CD14-positive monocyte (primary cell): ENCODE measurements around the gene FRMD7. TPM values are rescaled to one million over a fixed set of nuclear protein-coding genes. Genes with fewer than 3 reads are reported as not detected.

Experiments used
- DNase-seq, 3 donors: peaks; one replicate each; pipeline ENCODE4 v3.0.0-alpha.2; 2011 to 2022
- H2AFZ ChIP-seq: 2 replicates; pipeline ENCODE4 v1.6.0; 2012; ENCODE audit warnings: mild to moderate bottlenecking, low read depth, low read length, inconsistent platforms; ENCODE audit not compliant: insufficient read depth, poor library complexity, severe bottlenecking
- H3K27ac ChIP-seq, 2 donors: 1 replicate in 1 of 2; 2 replicates in 1 of 2; pipeline ENCODE4 v1.5.1; 2012 to 2013; ENCODE audit warnings: low read length in 2 of 2, control low read depth in 1 of 2, inconsistent platforms in 1 of 2, low read depth in 1 of 2, mild to moderate bottlenecking in 1 of 2
- H3K27me3 ChIP-seq, 2 donors: one replicate each; pipeline versions ENCODE4 v1.6.0 to v1.6.1; 2011 to 2013; ENCODE audit warnings: low read length in 2 of 2; ENCODE audit not compliant: control insufficient read depth in 2 of 2, insufficient read depth in 2 of 2
- H3K36me3 ChIP-seq, 2 donors: replicated peaks in 1 of 2; 1 replicate in 1 of 2; 2 replicates in 1 of 2; pipeline versions ENCODE4 v1.5.1 to v1.6.1; 2012 to 2013; ENCODE audit warnings: low read length in 2 of 2, control low read depth in 1 of 2, inconsistent platforms in 1 of 2, mild to moderate bottlenecking in 1 of 2; ENCODE audit not compliant: insufficient read depth in 2 of 2, control insufficient read depth in 1 of 2
- H3K4me1 ChIP-seq, 2 donors: 1 replicate in 1 of 2; 2 replicates in 1 of 2; pipeline versions ENCODE4 v1.5.1 to v1.6.1; 2012 to 2013; ENCODE audit warnings: low read length in 2 of 2, control low read depth in 1 of 2, inconsistent platforms in 1 of 2, mild to moderate bottlenecking in 1 of 2, moderate library complexity in 1 of 2; ENCODE audit not compliant: insufficient read depth in 2 of 2, control insufficient read depth in 1 of 2
- H3K4me2 ChIP-seq: replicated peaks from 2 replicates; pipeline ENCODE3; 2012; ENCODE audit warnings: low read length, moderate library complexity, mild to moderate bottlenecking; ENCODE audit not compliant: poor library complexity, severe bottlenecking; ENCODE audit errors: extremely low read depth
- H3K4me3 ChIP-seq, 3 experiments: fragments of 200-600 bp in 1 of 3; sonication (generic) in 1 of 3; replicated peaks in 1 of 3; 1 replicate in 2 of 3; 2 replicates in 1 of 3; pipeline ENCODE4 v1.5.1; 2011 to 2013; ENCODE audit warnings: low read length in 3 of 3, mild to moderate bottlenecking in 3 of 3, control low read depth in 2 of 3, low read depth in 2 of 3, inconsistent platforms in 1 of 3, moderate library complexity in 1 of 3
- H3K79me2 ChIP-seq: 2 replicates; pipeline ENCODE4 v1.6.0; 2012; ENCODE audit warnings: mild to moderate bottlenecking, control low read depth, inconsistent platforms, low read length, moderate library complexity; ENCODE audit not compliant: insufficient read depth
- H3K9ac ChIP-seq: 2 replicates; pipeline ENCODE4 v1.6.0; 2017; ENCODE audit warnings: low read length, mild to moderate bottlenecking; ENCODE audit not compliant: insufficient read depth, poor library complexity, severe bottlenecking
- H3K9me3 ChIP-seq, 2 donors: replicated peaks in 1 of 2; 1 replicate in 1 of 2; 2 replicates in 1 of 2; pipeline versions ENCODE4 v1.5.1 to v1.6.1; 2012 to 2013; ENCODE audit warnings: low read length in 2 of 2, control low read depth in 1 of 2; ENCODE audit not compliant: control insufficient read depth in 1 of 2, insufficient read depth in 1 of 2
- H4K20me1 ChIP-seq: 2 replicates; pipeline ENCODE4 v1.6.0; 2012; ENCODE audit warnings: mild to moderate bottlenecking, low read length, control low read depth, moderate library complexity; ENCODE audit not compliant: insufficient read depth
- H3K27ac Mint-ChIP-seq, 7 donors: one replicate each; pipeline ENCODE4 v1.8.0; 2020; ENCODE audit warnings: mild to moderate bottlenecking in 7 of 7, mixed read lengths in 7 of 7, moderate library complexity in 6 of 7, inconsistent platforms in 2 of 7
- H3K27me3 Mint-ChIP-seq, 3 donors: one replicate each; pipeline ENCODE4 v1.8.0; 2021 to 2022; ENCODE audit warnings: low read depth in 3 of 3, mild to moderate bottlenecking in 3 of 3, mixed read lengths in 3 of 3, moderate library complexity in 3 of 3, inconsistent platforms in 1 of 3
- H3K36me3 Mint-ChIP-seq, 2 donors: one replicate each; pipeline ENCODE4 v1.8.0; 2020; ENCODE audit warnings: mixed read lengths in 2 of 2, inconsistent platforms in 1 of 2, mild to moderate bottlenecking in 1 of 2
- H3K4me1 Mint-ChIP-seq: one replicate; pipeline ENCODE4 v1.8.0; 2020; ENCODE audit warnings: mild to moderate bottlenecking, mixed read lengths
- H3K4me3 Mint-ChIP-seq, 2 donors: one replicate each; pipeline ENCODE4 v1.8.0; 2020; ENCODE audit warnings: mild to moderate bottlenecking in 2 of 2, mixed read lengths in 2 of 2, moderate library complexity in 1 of 2
- H3K9me3 Mint-ChIP-seq, 7 donors: one replicate each; pipeline ENCODE4 v1.8.0; 2020 to 2022; ENCODE audit warnings: mixed read lengths in 7 of 7, mild to moderate bottlenecking in 6 of 7, moderate library complexity in 6 of 7, inconsistent platforms in 2 of 7
- WGBS: methylation state at CpG from one replicate; pipeline ENCODE4 v1.1.5; 2013; ENCODE audit warnings: missing lambda C conversion rate; ENCODE audit not compliant: insufficient coverage; 5-methylcytosine and 5-hydroxymethylcytosine counted together
- intact Hi-C, 2 donors: fragments of 100-400 bp; cut with micrococcal nuclease; formaldehyde crosslinking; loops; one replicate each; pipeline versions ENCODE4 v1.15.0 to v1.15.1; 2023
- polyA plus RNA-seq, 3 donors: library from polyadenylated mRNA; depleted of rRNA in 1 of 3; unstranded in 2 of 3; stranded (reverse) in 1 of 3; fragments of 300-500 nt in 2 of 3; fragments of >200 nt in 1 of 3; fragmentation: Illumina TruSeq in 2 of 3; gene quantifications; 1 replicate in 2 of 3; 2 replicates in 1 of 3; pipeline ENCODE4 v1.2.3, GENCODE V29; 2012 to 2021
- TF ChIP-seq, protein P1 (sequence below): fragments of 200-600 bp; IDR thresholded peaks from one replicate; pipeline ENCODE4 v1.8.0; 2022; ENCODE audit warnings: antibody characterized with exemption, mild to moderate bottlenecking

Gene FRMD7
- polyA plus RNA-seq, 3 donors: not detected

DNA sequence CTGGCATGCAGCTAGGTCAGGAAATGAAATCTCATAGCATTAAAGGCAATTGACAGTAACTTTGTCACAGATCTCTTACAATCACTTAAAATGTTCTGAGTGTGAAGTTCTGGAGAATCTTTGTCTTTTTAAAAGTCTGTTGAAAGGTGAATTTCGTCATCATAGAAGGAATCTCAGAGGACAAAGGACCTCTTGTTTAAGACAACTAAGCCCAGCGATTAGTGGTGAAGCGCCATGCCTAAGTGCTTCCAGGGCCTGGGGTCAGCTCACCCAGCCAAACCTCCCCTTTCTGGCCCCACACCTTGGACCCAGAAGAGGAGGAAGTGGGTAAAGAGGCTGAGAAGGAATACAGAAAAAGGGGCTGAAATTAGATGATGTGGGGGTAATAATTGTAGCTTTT lies 8.5 kb downstream of the FRMD7 start:
- Histone ChIP-seq H3K27me3 (peaks cover 0 to 7% of the 10 kb centered on the region in 2 donors), H3K27ac (no peak overlapping the region), H3K4me1 (no peaks in the 10 kb centered on the region), H3K4me2 (no peak overlapping the region), H3K79me2 (no peaks in the 10 kb centered on the region), H4K20me1 (no peaks in the 10 kb centered on the region), H3K9ac (no peak overlapping the region), H3K4me3 (no peak overlapping the region), H3K9me3 (no peaks in the 10 kb centered on the region), H2AFZ (no peak overlapping the region), H3K36me3 (no peaks in the 10 kb centered on the region)
- H3K36me3 Mint-ChIP-seq: no peaks in the 10 kb centered on the region
- TF ChIP-seq, protein P1, sequence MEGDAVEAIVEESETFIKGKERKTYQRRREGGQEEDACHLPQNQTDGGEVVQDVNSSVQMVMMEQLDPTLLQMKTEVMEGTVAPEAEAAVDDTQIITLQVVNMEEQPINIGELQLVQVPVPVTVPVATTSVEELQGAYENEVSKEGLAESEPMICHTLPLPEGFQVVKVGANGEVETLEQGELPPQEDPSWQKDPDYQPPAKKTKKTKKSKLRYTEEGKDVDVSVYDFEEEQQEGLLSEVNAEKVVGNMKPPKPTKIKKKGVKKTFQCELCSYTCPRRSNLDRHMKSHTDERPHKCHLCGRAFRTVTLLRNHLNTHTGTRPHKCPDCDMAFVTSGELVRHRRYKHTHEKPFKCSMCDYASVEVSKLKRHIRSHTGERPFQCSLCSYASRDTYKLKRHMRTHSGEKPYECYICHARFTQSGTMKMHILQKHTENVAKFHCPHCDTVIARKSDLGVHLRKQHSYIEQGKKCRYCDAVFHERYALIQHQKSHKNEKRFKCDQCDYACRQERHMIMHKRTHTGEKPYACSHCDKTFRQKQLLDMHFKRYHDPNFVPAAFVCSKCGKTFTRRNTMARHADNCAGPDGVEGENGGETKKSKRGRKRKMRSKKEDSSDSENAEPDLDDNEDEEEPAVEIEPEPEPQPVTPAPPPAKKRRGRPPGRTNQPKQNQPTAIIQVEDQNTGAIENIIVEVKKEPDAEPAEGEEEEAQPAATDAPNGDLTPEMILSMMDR: no peak
- no peak for DNase-seq
- peaks cover 2 to 9% (median 2%) of the 10 kb centered on the region in 3 donors for H3K27me3 Mint-ChIP-seq
- H3K4me3 Mint-ChIP-seq: no peak overlapping the region
- WGBS: no CpG with 5 or more reads among the region's 3 CpGs
- intact Hi-C loops: no loop called here
- peaks cover 0 to 3% (median 0%) of the 10 kb centered on the region in 7 donors for H3K9me3 Mint-ChIP-seq
- peaks cover 6% of the 10 kb centered on the region for H3K4me1 Mint-ChIP-seq
- H3K27ac Mint-ChIP-seq: no peak overlapping the region

DNA sequence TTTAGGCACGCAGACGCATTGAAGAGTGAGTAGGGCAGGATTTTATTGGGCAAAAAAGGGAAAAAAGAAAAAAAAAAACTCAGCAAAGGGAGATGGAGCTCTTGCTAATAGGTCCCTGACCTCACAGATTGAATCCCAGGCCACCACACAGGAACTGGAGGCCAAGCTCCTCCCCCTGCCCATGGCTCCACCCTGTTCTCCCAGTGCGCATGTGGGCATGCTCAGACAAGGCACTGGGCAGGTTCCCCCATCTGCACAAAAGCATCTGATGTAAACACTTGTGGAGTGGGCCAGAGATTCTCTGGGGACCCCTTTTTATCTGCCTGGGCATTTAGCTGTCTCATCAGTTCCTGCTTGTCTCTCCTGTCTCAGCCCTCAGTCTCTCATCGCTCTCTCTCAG lies 9.5 kb downstream of the FRMD7 start:
- no peak overlapping the region for H3K4me3 ChIP-seq
- H3K27ac ChIP-seq: no peak overlapping the region
- H3K4me3 Mint-ChIP-seq: no peak overlapping the region
- intact Hi-C loops: no loop called here
- no peaks in the 10 kb centered on the region for H4K20me1 ChIP-seq
- peaks cover 0 to 3% (median 0%) of the 10 kb centered on the region in 7 donors for H3K9me3 Mint-ChIP-seq
- H3K4me1 Mint-ChIP-seq: peaks cover 6% of the 10 kb centered on the region
- H3K79me2 ChIP-seq: no peaks in the 10 kb centered on the region
- H3K27me3 ChIP-seq: peaks cover 0 to 5% of the 10 kb centered on the region in 2 donors
- no peak overlapping the region for H3K9ac ChIP-seq
- no peak overlapping the region for H3K4me2 ChIP-seq
- H3K27ac Mint-ChIP-seq: no peak overlapping the region
- H3K36me3 Mint-ChIP-seq: no peaks in the 10 kb centered on the region
- no peaks in the 10 kb centered on the region for H3K9me3 ChIP-seq
- 100% methylated on average over 2 of the region's 4 CpGs for WGBS
- TF ChIP-seq, protein P1: no peak
- H3K27me3 Mint-ChIP-seq: peaks cover 2 to 9% (median 2%) of the 10 kb centered on the region in 3 donors
- DNase-seq: no peak
- H3K36me3 ChIP-seq: no peaks in the 10 kb centered on the region
- H3K4me1 ChIP-seq: no peaks in the 10 kb centered on the region
- no peak overlapping the region for H2AFZ ChIP-seq
